ENCODE data around the gene LINGO1. TPM values are rescaled to one million over a fixed set of nuclear protein-coding genes. Genes with fewer than 3 reads are reported as not detected.

The LINGO1 gene
- total and polyA plus RNA-seq, 8 donors = 0.25 to 1.3 (median 0.57) TPM; not detected in 4

- H3K27ac ChIP-seq = no peak overlapping the region
- H3K27me3 ChIP-seq = no peaks in the 10 kb centered on the region
- no peaks in the 10 kb centered on the region for H3K4me1 ChIP-seq
- no peaks in the 10 kb centered on the region for H3K9me3 ChIP-seq
- H3K4me3 ChIP-seq = no peak overlapping the region
- H3K36me3 ChIP-seq = no peaks in the 10 kb centered on the region
- WGBS, 5 donors = 84 to 92% (median 85%) methylated on average over 3 to 5 of the region's 5 CpGs
- intact Hi-C loops (cut with DNase I; ENCODE audit: low total_unique reads) = no loop called here
- DNase-seq = no peak
- TF ChIP-seq POLR2A (IDR thresholded peaks at IDR 0.05) (no peak), POLR2AphosphoS5 (IDR thresholded peaks at IDR 0.05) (no peak), EP300 (IDR thresholded peaks at IDR 0.05) (no peak)
- TF ChIP-seq, protein P1, sequence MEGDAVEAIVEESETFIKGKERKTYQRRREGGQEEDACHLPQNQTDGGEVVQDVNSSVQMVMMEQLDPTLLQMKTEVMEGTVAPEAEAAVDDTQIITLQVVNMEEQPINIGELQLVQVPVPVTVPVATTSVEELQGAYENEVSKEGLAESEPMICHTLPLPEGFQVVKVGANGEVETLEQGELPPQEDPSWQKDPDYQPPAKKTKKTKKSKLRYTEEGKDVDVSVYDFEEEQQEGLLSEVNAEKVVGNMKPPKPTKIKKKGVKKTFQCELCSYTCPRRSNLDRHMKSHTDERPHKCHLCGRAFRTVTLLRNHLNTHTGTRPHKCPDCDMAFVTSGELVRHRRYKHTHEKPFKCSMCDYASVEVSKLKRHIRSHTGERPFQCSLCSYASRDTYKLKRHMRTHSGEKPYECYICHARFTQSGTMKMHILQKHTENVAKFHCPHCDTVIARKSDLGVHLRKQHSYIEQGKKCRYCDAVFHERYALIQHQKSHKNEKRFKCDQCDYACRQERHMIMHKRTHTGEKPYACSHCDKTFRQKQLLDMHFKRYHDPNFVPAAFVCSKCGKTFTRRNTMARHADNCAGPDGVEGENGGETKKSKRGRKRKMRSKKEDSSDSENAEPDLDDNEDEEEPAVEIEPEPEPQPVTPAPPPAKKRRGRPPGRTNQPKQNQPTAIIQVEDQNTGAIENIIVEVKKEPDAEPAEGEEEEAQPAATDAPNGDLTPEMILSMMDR (IDR thresholded peaks at IDR 0.05) = no peak
These were observed 34.1 kb downstream of the LINGO1 start for GRCh38 chr15:77598644-77599043.

GRCh38 chr15:77597804-77598453, 34.8 kb downstream of the LINGO1 start:
- H3K27me3 ChIP-seq = no peaks in the 10 kb centered on the region
- no peaks in the 10 kb centered on the region for H3K9me3 ChIP-seq
- DNase-seq = no peak
- no peaks in the 10 kb centered on the region for H3K4me1 ChIP-seq
- intact Hi-C loops (cut with DNase I; ENCODE audit: low total_unique reads) = no loop called here
- no peaks in the 10 kb centered on the region for H3K36me3 ChIP-seq
- H3K4me3 ChIP-seq = no peak overlapping the region
- TF ChIP-seq, protein P1 (IDR thresholded peaks at IDR 0.05) = no peak
- TF ChIP-seq EP300 (IDR thresholded peaks at IDR 0.05) = no peak
- TF ChIP-seq POLR2A (IDR thresholded peaks at IDR 0.05) = no peak
- no peak for TF ChIP-seq POLR2AphosphoS5 (IDR thresholded peaks at IDR 0.05)
- H3K27ac ChIP-seq = no peak overlapping the region
- 87 to 94% (median 92%) methylated on average over 9 of the region's 9 CpGs for WGBS, 5 donors

DNA sequence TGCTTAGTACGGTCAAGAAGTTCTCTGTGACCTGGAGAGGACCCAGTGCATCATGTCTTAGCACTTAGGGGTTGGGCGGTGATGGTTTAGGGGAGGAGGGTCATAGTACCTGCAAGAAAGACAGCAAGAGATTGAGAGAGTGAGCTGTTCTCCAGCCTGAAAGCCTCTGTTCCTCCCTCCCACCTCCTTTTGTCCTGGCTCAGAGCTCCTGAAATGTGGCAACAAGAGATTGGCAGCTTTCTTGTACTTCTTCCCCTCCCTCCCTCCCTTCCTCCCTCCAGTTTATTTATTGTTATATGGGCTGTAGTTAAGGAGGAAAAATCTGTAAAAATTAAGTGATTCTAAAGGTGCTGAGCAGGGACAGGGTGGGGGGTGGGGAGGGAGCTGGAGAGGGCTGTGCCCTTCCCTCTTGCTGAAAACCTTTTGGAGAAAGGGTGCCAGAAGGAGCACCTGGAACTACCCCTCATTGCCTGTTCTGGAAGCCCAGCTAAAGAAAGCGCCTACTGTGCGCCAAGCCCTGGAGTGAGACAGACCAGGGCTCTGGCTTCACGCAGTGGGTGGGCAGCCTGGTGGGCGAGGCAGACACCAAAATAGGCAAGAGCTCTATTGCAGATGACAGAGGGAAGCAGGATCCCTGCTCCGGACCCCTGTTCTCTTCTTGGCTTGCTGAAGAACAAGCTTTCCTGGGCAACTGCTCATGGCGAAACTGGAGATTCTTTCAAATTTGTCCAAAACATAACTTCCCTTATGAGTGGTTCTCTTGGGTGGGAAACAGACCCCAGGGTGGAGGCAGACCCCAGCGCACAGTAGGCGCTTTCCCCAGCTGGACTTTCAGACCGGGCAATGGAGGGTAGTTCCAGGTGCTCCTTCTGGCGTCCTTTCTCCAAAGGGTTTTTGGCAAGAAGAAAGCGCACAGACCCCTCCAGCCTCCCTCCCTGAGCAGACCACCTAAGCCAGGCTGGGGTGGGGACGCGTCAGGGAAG, 35.6 kb downstream of the LINGO1 start:
- Histone ChIP-seq H3K9me3 (no peaks in the 10 kb centered on the region), H3K27me3 (no peaks in the 10 kb centered on the region), H3K27ac (no peak overlapping the region), H3K36me3 (no peaks in the 10 kb centered on the region), H3K4me3 (no peak overlapping the region), H3K4me1 (no peaks in the 10 kb centered on the region)
- TF ChIP-seq EP300 (IDR thresholded peaks at IDR 0.05) (no peak), POLR2A (IDR thresholded peaks at IDR 0.05) (no peak), POLR2AphosphoS5 (IDR thresholded peaks at IDR 0.05) (no peak)
- TF ChIP-seq, protein P1 (IDR thresholded peaks at IDR 0.05) = no peak
- 88 to 97% (median 92%) methylated on average over 15 of the region's 15 CpGs for WGBS, 5 donors
- no peak for DNase-seq
- intact Hi-C loops (cut with DNase I; ENCODE audit: low total_unique reads) = no loop called here

GRCh38 chr15:77595231-77595630, 37.5 kb downstream of the LINGO1 start:
- Histone ChIP-seq H3K9me3 (no peaks in the 10 kb centered on the region), H3K4me1 (no peaks in the 10 kb centered on the region), H3K4me3 (no peak overlapping the region), H3K27ac (no peak overlapping the region), H3K27me3 (no peaks in the 10 kb centered on the region), H3K36me3 (no peaks in the 10 kb centered on the region)
- no peak for DNase-seq
- 78 to 94% (median 84%) methylated on average over 4 to 5 of the region's 5 CpGs for WGBS, 5 donors
- no peak for TF ChIP-seq POLR2AphosphoS5 (IDR thresholded peaks at IDR 0.05)
- TF ChIP-seq, protein P1 (IDR thresholded peaks at IDR 0.05) = no peak
- intact Hi-C loops (cut with DNase I; ENCODE audit: low total_unique reads) = no loop called here
